Thyroid gland (tissue), 4 donors: ENCODE data around the gene FAM227A. TPM values are rescaled to one million over a fixed set of nuclear protein-coding genes. Genes with fewer than 3 reads are reported as not detected.
A peak's percentile ranks its signal among the peaks of the same experiment; 100 is the strongest.

Experiments
- DNase-seq, 2 donors: peaks; one replicate each; pipeline ENCODE4 v3.0.0-alpha.2; 2019
- H3K27ac ChIP-seq, 3 donors: fragments of 200-600 bp; sonication (generic); 1 replicate in 2 of 3; 2 replicates in 1 of 3; pipeline ENCODE4 v1.5.1; 2016 to 2019; ENCODE audit warnings: mild to moderate bottlenecking in 1 of 3, moderate library complexity in 1 of 3
- H3K27me3 ChIP-seq: fragments of 200-600 bp; sonication (generic); one replicate; pipeline ENCODE4 v1.5.1; 2019
- H3K36me3 ChIP-seq, 2 donors: fragments of 200-600 bp; sonication (generic); one replicate each; pipeline ENCODE4 v1.5.1; 2016 to 2019
- H3K4me1 ChIP-seq, 2 donors: fragments of 200-600 bp; sonication (generic); one replicate each; pipeline ENCODE4 v1.5.1; 2017 to 2019
- H3K4me3 ChIP-seq, 3 donors: fragments of 200-600 bp; sonication (generic); replicated peaks in 1 of 3; 1 replicate in 2 of 3; 2 replicates in 1 of 3; pipeline ENCODE4 v1.5.1; 2016; ENCODE audit warnings: mild to moderate bottlenecking in 1 of 3
- H3K9me3 ChIP-seq: fragments of 200-600 bp; sonication (generic); one replicate; pipeline ENCODE4 v1.5.1; 2017
- POLR2A ChIP-seq, 2 donors: fragments of 450-650 bp; IDR thresholded peaks; one replicate each; pipeline ENCODE4 v1.6.1; 2017; ENCODE audit warnings: antibody characterized with exemption in 2 of 2, mild to moderate bottlenecking in 2 of 2, moderate library complexity in 1 of 2
- WGBS, 2 donors: methylation state at CpG; one replicate each; pipeline ENCODE4 v1.1.5; 2017; 5-methylcytosine and 5-hydroxymethylcytosine counted together
- intact Hi-C: fragments of 100-400 bp; cut with DNase I; formaldehyde crosslinking; loops from one replicate; pipeline ENCODE4 v1.15.1; 2023
- total RNA-seq, 4 donors: library from RNA; depleted of rRNA; stranded (reverse); fragments of >200 nt; gene quantifications; one replicate each; pipeline ENCODE4 v1.2.3, GENCODE V29; 2016
- TF ChIP-seq, protein P1 (sequence below), 6 experiments: fragments of 200-600 bp in 3 of 6; fragments of 450-650 bp in 3 of 6; sonication (generic) in 3 of 6; IDR thresholded peaks; one replicate each; pipeline ENCODE4 v1.5.1; 2016 to 2019; ENCODE audit warnings: antibody characterized with exemption in 6 of 6, mild to moderate bottlenecking in 2 of 6, inconsistent platforms in 1 of 6, moderate library complexity in 1 of 6

The FAM227A gene
- 10 to 100 TPM in 3 of 4 donors, 1 to 10 TPM in 1; 8.4 to 12.6 (median 10.4) TPM for total RNA-seq

DNA sequence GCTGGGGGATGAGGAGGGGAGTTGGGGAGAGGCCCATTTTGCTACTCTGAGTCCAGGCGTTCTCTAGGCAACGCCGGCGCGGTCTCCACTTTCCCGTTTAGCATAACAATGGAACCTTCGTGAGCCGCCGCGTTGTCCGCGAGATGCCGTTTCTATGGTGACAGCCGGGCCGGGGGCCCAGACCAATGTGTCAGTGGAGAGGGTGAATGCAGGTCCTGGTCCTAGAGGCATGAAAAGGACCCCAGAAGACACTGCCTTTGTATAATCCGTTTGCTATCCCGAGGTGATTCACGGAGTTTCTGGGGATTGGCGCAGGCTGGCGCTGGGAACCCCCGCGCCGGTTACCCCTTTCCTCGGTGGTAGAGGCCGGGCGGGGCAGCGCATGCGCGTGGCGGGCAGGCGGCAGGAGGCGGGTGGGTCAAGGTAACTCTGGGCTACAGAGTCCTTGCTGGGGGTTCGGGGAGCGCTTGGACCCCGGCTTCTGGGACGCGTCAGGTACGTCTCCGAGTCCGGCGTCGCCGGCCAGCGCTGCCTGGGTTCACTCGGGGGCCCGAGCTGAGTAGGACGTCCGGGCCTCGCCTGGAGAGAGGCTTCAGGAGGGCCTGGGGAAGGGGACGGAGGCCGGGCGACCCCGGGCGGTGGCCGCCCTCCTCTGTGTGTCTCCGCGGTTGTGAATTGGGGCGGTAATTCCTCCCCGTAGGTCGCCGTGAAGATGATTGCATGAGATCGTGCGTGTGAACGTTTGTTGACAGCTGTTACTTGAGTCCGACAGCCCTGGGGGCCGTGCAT is at the start of gene FAM227A, which contains the start of gene CBY1:
Gene FAM227A, minus strand, starts transcription at position 137 of the 789 bp plus-strand sequence. CDS start 6,224 bp downstream, outside the sequence.
Gene CBY1, plus strand, starts transcription at position 383 of the 789 bp plus-strand sequence. CDS start 11,417 bp downstream, outside the sequence.
- 0 to 2% methylated on average over 37 to 38 of the region's 66 CpGs for WGBS, 2 donors
- H3K4me1 ChIP-seq, result peaks cover 9 to 13% of the 10 kb centered on the region in 2 donors
- intact Hi-C loops, result no loop called here
- peak; percentile 86 to 89 for DNase-seq
- H3K27me3 ChIP-seq, result no peaks in the 10 kb centered on the region
- TF ChIP-seq, protein P1, sequence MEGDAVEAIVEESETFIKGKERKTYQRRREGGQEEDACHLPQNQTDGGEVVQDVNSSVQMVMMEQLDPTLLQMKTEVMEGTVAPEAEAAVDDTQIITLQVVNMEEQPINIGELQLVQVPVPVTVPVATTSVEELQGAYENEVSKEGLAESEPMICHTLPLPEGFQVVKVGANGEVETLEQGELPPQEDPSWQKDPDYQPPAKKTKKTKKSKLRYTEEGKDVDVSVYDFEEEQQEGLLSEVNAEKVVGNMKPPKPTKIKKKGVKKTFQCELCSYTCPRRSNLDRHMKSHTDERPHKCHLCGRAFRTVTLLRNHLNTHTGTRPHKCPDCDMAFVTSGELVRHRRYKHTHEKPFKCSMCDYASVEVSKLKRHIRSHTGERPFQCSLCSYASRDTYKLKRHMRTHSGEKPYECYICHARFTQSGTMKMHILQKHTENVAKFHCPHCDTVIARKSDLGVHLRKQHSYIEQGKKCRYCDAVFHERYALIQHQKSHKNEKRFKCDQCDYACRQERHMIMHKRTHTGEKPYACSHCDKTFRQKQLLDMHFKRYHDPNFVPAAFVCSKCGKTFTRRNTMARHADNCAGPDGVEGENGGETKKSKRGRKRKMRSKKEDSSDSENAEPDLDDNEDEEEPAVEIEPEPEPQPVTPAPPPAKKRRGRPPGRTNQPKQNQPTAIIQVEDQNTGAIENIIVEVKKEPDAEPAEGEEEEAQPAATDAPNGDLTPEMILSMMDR (IDR thresholded peaks at IDR 0.05), result peak in 1 of 6 experiments; percentile 7
- TF ChIP-seq POLR2A (IDR thresholded peaks at IDR 0.05), result peak in 1 of 2 donors; percentile 72
- peaks cover 3 to 5% of the 10 kb centered on the region in 2 donors for H3K36me3 ChIP-seq
- H3K9me3 ChIP-seq, result no peaks in the 10 kb centered on the region
- peak within 1 kb of the TSS; percentile 87 to 97 (median 91) for H3K27ac ChIP-seq
- peak within 1 kb of the TSS; percentile 64 to 77 (median 65) for H3K4me3 ChIP-seq

DNA sequence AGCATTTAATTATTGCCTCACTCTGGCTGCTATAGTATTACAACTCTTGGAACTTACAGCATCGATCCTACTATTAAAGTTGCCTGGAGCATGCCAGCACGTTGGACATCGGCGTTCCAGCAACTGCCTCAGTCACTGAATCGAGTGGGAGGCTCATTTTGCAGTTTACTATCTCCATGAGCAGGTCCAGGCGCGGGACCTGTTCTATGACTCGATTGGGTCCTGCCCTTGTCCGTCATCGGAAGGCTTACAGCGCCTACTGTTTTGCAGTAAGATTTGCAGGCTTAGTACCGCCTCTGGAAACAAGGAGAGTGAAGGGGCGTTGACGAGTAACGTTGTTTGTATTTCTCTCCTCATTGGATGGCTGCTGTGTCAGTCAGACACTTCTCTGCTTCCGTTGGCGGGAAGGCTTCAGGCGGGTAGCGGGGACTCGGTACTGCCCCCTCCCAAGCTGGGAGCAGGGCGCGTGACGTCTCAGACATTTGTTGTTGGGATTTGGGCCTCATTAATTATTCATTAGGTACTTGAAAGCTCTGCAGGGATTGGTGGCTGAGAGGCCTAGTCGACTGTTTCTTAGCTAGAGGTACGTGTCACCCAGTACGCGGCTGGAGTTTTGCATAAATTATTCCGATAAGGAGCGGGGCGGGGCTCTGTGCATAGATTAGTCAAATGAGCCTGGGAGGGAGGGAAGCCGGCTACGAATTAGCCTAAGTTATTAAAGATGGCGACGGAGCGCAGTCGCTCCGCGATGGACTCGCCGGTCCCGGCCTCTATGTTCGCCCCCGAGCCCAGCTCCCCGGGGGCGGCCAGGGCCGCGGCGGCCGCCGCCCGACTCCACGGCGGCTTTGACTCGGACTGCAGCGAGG is 49.3 kb upstream of the FAM227A start, which contains the start of gene GTPBP1:
Gene GTPBP1, plus strand, starts transcription at position 710 of the 866 bp plus-strand sequence. Its CDS starts 12 bp downstream, at position 722.
- no peaks in the 10 kb centered on the region for H3K27me3 ChIP-seq
- intact Hi-C loops, result loop anchor here (5.0 kb wide), 1 partner anchor 47 kb away; no protein-coding TSS in a partner anchor
- H3K27ac ChIP-seq, result peak within 1 kb of the TSS; percentile 90 to 97 (median 93)
- H3K4me1 ChIP-seq, result peaks cover 19 to 30% of the 10 kb centered on the region in 2 donors
- DNase-seq, result peak; percentile 99
- no peaks in the 10 kb centered on the region for H3K9me3 ChIP-seq
- TF ChIP-seq, protein P1 (IDR thresholded peaks at IDR 0.05), result peak in 2 of 6 experiments; percentile 10 to 26
- peak; percentile 68 to 97 for TF ChIP-seq POLR2A (IDR thresholded peaks at IDR 0.05)
- 0% methylated on average over 7 to 43 of the region's 55 CpGs for WGBS, 2 donors
- H3K4me3 ChIP-seq, result peak within 1 kb of the TSS; percentile 74 to 96 (median 81)
- H3K36me3 ChIP-seq, result no peaks in the 10 kb centered on the region

DNA sequence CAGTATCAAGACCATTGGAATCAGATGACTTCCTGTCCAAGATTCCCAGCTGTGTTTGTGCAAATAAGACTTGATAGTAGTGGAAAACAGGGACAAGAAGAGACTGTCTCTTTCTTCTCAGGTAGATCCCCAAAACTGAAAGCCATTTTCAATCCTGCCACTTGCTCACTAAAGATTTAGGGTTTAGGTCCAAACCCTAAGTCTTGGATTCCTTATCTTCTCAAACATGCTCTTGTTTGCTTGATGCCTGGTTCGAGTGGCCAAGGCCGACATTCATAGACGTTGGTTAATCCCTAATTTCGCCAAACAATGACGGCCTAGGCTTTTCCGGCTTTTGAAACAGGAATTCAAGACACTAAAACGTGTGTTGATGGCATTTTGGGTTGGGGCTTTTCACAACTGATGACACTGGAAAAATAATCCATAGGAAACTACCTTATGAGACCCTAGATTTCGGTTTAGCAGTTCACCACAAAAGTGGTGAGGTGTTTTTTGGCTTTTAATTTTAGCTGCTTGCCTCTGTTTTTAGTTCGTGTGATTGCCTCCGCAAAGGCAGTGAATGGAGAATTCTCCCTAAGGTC is 48.6 kb upstream of the FAM227A start:
- Histone ChIP-seq H3K36me3 (no peaks in the 10 kb centered on the region), H3K9me3 (no peaks in the 10 kb centered on the region), H3K27ac (peak overlapping the region; percentile 11 to 79 (median 72)), H3K4me1 (peaks cover 21 to 31% of the 10 kb centered on the region in 2 donors), H3K27me3 (no peaks in the 10 kb centered on the region), H3K4me3 (no peak overlapping the region)
- intact Hi-C loops, result loop anchor here (5.0 kb wide), 1 partner anchor 48 kb away; no protein-coding TSS in a partner anchor
- DNase-seq, result no peak
- TF ChIP-seq, protein P1 (IDR thresholded peaks at IDR 0.05), result no peak
- no peak for TF ChIP-seq POLR2A (IDR thresholded peaks at IDR 0.05)
- WGBS, 2 donors, result 20 to 23% methylated on average over 10 of the region's 10 CpGs

DNA sequence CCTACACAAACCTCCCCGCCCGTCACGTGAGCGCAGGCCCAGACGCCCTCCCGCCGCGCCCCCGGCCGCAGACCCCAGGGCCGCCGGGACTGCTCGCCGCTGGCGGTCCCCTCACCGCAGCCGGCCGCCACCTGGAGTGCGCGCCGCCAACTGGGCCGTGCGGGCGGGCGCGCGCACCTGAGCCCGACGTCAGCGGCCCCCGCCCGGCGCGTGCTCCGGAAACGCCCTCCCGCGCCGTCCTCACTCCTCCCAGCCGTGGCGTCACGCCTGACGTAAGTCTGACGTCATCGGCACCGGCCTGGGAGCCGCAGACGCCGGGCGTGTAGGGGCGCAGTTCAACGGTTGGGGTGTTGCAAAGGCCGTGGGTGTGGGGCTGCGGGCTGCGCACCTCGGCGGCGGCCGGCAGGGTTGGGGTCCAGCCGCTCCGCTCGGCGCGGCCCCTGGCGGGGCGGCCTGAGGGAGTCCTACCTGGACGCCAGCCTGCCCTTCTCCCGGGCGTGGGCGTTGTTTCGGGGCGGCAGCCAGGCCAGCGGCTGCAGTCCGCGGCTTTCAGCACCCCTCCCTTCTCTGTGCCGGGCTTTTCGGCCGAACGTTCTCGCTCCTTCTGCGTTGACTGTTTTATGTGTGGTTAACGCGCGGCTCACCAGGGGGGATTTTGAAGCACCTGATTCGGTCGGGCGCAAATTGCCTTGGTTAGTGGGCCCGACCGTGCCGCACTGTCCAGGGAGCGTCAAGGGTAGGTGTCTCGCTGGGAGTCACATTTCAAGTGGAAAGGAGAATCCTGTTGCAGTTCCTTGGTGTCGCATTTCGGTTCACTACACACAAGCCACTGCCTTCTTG is 44.8 kb upstream of the FAM227A start, which contains the start of gene JOSD1:
Gene JOSD1, minus strand, starts transcription at position 155 of the 840 bp plus-strand sequence. CDS start 956 bp downstream, outside the sequence.
- H3K4me3 ChIP-seq, result peak within 1 kb of the TSS; percentile 66 to 98 (median 91)
- intact Hi-C loops, result no loop called here

More for the DNA sequence above, 44.8 kb upstream of the FAM227A start, which contains the start of gene JOSD1:
- TF ChIP-seq, protein P1 (IDR thresholded peaks at IDR 0.05), result peak in 2 of 6 experiments; percentile 17 to 27
- peak; percentile 88 to 99 for TF ChIP-seq POLR2A (IDR thresholded peaks at IDR 0.05)
- no peaks in the 10 kb centered on the region for H3K36me3 ChIP-seq
- H3K27me3 ChIP-seq, result no peaks in the 10 kb centered on the region
- H3K9me3 ChIP-seq, result no peaks in the 10 kb centered on the region
- peaks cover 45 to 50% of the 10 kb centered on the region in 2 donors for H3K4me1 ChIP-seq
- DNase-seq, result peak; percentile 92 to 94
- 0% methylated on average over 38 to 47 of the region's 94 CpGs for WGBS, 2 donors
- peak within 1 kb of the TSS; percentile 91 to 99 (median 98) for H3K27ac ChIP-seq
